GM18520 (cell line): ENCODE results near the gene OSBPL2.

ENCODE experiments used
- ATAC-seq: cut with Tn5 transposase; IDR thresholded peaks from one replicate; pipeline ENCODE4 v1.9.1; 2021; ENCODE audit not compliant: unreplicated experiment

The OSBPL2 gene

DNA sequence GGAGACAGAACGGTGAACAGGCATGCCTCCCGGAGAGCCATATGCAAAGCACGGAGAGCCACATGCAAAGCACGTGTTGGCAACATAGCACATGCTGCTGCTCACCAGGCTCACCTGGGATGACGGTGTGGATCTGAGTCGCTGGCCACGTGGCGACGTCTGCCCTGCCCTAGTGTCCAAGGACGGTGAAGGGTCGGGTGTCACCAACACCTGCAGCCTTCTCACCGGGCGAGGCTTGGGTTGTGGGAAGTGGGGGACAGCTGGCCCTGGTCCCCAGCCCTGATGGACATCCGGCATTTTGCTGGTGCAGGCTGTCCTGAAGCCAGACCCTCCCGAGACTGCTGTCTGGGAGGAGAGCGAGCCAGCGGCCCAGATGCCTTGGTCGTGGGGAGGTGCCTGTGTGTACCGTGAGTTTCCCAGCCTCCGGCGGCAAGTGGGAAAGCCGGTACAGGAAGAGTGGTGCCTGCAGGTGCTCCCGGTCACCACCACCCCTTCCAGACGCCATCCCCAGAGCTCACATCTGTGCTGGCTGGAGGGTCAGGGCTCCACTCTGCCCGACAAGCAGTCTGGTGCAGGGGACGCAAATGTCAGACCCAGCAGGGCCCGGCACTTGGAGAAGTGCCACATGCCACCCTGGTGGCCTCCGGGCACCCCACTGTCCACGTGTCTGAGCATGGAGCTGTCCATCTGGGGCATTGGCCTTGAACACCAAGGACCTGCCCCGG, 58.6 kb downstream of the OSBPL2 start:
- no peak for ATAC-seq

DNA sequence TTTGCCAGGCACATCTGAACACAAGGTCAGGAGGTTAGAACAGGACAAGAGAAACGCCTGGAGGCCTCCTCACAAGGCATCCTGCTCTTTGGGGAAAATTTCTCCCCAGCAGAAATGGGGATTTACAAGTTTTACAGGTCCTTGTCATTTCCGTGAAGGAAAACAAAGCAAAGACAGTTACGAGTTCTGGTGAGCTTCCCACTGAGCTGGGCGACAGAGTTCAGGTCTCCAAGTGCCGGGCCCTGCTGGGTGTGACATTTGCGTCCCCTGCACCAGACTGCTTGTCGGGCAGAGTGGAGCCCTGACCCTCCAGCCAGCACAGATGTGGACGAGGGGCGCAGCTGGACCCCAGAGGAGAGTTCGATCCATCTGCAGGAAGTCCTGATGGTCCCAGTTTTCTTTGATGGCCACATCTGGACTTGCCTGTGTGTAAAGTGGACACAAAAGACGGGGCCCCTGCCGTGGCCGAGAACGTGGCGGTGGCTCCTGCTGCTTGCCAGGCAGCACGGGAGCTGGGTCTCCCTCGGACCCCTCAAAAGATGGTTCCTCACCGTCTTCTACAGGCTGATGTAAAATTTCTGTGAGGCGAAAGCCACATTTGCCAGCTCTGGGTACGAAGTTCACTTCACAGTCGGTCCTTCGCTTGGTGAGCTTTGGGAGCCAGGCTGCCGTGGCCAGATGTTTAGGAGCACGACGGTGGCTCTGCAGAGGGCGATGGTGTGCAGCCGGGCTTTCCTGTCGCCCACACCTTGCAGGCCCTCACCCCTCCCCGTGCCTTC, 59.3 kb downstream of the OSBPL2 start:
- no peak for ATAC-seq

DNA sequence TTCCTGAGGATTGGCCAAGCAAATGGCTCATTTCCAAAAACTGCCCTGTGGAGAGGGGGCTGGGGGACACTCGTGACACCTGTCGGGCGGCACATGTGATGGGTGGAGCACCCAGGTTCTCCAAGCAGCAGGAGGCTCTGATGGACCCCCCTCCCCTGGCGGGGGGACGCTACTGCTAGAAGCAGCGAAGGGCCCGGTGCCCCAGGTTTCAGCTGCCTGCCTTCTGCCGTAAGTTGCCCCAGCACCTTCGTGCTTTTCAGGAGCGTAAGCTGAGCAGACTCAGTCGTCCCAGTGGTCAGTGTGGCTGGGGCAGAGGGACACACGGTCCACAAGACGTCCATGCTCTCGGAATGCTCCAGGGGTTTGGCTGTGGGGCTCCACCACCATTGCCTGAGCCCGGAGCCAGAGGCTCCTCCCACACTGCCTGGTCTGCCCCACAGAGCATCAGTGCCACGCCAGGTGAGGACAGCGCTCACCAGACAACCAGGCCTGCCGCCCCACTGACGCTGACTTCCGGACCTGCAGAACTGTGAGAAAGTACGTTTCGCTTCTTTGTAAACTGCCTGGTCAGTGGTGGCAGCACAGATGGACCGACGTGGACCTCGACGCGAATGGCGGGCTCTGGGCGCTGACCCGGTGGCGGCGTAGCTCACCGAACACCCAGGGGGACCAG, 60.4 kb downstream of the OSBPL2 start:
- ATAC-seq, result no peak

DNA sequence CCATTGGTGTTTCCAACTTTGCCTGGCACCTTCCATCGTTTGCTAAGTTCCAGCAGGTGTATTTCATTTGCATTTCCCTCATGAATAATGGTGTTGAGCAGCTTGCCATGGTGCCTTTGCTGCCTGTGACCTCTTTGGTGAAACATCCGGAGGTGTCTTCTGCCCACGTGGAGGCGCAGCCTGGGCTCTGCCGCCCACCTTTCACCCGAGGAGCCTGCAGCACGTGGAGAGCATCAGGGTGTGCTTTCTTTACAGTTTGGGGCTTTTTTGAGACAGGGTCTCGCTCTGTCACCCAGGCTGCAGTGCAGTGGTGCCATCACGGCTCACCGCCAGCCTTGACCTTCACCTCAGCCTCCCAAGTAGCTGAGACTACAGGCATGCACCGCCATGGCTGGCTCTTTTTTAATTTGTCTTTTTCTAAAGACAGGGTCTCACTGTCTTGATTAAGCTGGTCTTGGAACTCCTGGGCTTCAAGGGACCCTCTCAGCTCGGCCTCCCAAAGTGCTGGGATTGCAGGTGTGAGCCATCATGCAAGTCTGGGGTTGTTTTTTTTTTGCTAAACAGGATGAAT, 61.4 kb downstream of the OSBPL2 start:
- ATAC-seq, result no peak

DNA sequence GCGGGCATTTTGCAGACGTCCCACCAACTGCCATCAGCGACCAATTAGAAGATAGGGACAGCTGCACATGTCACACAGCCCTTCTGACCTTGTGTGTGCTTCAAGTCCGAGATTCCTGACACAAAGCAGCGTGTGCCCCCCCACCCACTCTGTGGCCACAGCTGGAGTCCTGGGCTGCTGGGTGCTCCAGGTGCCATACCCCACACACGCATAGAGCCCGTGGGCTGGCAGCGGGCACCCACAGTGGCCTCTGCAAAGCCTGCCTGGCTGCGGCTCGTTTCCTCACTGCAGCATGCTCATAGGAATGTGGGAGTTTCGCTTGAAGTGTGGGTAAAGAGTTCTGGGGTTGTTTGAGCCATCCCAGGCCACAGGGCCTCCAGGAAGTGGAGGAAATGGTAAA, 62.0 kb downstream of the OSBPL2 start:
- ATAC-seq, result no peak

DNA sequence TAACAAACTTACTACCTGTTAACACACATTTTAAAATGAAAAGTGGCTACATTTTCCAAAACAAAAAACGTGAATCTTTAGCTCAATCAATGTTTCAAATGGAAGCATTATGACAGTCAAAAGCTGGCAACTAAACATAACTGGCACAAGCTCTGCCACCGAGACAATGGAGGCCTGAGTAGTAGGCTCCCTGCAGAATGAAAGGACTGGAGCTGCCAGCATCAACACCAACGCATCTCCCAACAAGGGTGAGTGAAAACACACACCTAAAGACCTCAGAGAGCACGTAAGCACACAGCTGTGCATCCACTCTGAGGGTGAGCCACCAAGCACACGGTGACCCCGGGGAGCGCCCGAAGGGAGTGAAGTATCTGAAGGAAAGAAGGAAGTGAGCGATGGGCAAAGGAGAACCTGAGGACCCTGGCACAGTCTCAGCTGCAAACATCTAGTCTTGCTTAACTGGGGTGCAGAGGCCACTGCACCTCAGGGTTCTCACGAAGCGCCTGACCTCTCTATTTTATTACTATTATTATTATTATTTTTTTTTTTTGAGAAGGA, 62.9 kb downstream of the OSBPL2 start:
- no peak for ATAC-seq

DNA sequence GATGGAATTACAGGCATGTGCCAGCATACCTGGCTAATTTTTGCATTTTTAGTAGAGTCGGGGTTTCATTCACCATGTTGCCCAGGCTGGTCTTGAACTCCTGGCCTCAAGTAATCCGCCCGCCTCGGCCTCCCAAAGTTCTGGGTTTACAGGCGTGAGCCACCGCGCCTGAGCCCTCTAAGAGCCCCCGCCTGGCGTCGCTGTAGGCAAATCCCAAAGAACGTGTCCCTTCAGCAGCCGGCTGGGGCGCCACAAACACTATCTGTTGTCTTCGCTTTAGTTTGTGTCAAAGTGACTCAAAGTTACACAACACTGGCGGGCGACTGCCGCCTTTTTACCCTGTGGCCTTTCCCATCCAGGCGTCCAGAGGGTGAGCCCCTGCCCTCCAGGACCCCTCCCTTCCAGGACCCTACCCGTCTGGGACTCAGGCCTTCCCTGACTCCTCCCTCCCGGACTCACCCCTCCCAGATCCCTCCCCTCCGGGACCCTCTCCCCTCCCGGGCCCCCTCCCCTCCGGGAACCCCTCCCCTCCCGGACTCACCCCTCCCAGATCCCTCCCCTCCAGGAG, 63.5 kb downstream of the OSBPL2 start:
- ATAC-seq, result peak; percentile 25

DNA sequence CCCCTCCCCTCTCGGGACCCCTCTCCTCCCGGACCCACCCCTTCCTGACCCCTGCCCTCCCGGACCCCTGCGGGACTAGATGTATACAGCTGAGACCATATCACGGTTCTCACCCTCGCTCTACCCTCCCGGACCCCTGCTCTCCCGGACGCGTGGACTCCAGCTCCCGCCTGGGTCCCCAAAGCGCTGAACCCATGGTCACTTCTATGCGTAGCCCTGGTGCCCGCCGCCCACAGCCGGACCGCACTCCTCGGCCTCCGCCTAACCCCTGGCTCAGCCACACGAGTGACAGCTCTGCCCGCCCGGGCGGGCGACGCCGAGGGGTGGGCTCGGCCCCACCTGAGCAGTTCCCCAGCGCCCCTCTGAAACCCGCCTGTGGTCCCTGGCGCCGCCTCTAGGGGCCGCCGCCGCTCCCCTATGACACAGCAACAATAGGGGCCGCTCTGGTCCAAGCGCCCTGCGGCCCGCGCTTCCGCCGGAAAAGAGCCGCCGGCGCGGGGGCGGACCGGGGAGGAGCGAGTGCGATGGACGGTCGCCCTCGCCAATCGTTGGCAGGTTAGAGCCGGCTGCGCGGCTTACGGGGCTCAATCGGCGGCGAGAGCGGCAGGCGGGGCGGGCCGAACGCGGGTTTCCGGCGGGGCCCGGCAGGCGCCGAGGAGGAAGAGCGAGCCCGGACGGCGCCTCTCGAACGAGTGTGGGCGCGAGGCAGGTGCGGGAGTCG, 64.2 kb downstream of the OSBPL2 start, which contains the start of gene ADRM1:
Gene ADRM1, plus strand, starts transcription at position 657 of the 721 bp plus-strand sequence. CDS start 572 bp downstream, outside the sequence.
- peak; percentile 92 for ATAC-seq

DNA sequence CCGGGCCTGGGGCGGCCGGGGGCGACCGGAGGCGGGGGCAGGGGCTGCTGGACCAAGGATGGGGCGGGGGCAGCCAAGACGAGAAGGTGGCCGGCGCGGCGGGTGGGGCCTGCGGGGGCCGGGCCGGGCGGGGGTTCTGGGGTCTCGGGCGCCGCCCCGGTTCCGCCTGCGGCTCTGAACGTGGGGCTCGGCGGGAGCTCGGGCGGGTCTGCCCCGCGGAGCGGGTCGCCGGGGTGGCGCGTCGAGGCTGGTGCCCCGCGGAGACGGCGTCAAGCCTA, 64.7 kb downstream of the OSBPL2 start:
- no peak for ATAC-seq

DNA sequence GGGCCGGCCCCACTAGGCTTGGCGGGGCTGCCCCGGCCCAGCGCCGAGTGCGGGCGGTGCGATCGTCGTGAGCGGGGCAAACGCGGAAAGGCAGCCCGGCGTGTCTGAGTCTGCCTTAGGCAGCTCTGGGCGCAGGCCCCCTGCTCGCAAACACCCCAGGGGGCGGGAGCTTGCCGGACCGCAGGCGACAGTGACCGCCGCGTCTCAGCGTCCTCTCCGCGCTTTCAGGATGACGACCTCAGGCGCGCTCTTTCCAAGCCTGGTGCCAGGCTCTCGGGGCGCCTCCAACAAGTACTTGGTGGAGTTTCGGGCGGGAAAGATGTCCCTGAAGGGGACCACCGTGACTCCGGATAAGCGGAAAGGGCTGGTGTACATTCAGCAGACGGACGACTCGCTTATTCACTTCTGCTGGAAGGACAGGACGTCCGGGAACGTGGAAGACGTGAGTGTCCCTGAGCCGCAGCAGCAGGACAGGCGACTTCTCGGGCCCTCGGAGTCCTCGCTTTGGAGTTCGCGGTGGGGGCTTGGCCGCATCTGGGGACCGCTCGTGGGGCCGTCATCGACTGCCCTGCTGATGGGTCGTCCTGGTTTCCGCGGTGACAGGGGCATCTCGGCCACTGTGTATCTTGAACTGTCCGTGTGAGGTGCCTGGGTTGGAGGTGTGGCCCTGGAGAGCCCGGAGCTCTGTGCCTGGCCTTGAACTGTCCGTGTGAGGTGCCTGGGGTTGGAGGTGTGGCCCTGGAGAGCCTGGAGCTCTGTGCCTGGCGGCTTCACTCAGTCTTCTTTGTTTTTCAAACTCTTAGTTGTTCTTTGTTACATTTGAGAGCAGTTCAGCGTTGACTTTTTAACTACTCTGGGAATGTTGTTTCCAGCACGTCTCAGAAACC, 65.3 kb downstream of the OSBPL2 start:
- ATAC-seq, result peak; percentile 1

DNA sequence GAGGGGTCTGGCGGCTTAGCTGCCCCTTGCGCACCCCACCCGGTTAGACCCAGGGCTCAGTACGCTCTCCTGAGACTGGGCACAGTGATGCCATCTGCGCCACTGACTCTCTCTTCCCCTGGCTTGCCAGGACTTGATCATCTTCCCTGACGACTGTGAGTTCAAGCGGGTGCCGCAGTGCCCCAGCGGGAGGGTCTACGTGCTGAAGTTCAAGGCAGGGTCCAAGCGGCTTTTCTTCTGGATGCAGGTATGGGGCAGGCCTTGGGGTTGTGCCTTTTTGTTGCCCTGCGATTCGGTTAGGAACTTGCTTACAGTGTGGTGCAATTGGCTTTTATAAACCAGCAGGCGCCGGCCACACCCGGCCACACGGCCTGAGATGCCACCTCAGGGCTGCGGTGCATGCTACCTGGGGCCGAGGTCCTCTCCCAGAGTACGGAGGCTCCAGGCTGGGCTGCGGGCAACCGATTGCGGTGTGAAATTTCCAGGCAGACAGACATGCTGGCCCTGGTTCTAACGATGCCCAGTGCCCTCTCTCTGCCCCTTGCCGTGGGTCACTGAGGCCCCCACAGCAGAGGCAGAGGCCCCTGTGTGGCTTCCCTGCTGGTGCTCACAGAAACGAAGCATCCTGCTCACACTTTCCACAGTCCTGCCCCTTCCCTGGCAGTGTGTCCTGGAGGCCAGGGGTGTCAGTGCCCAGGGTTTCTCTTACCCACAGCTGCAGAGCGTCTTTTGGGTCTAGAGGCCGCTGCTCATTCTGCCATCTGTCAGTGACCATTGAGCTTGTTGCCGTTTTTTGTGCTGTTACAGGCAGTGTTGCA, 66.2 kb downstream of the OSBPL2 start:
- ATAC-seq, result no peak

DNA sequence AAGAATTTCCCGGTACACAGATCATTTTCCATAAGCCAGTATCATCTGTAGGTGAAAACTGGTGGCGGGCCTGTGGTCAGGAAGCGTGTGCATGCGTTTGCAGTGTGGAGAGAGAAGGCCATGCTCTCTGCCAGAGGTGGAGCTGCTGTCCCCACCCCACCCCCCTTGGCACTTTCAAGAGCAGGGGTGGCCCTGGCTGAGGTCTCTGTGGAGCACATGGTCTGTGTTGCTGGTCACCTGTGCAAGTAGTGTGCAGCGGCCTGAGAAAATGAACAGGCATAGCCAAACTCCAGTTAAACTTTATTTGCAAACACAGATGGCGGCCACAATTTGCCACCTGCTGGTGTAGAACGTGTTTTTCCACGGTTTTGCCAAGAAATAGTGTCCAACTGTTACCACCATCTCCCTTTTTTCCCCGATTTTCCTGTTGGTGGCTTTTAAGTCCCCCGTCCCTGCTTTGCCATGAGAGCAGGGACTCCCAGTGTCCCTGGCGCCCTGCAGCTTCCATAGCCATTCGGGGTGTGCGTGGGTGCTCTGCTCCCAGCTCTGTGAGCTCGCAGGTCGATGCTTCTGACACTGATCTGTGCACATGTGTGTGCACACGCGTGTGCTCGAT, 66.9 kb downstream of the OSBPL2 start:
- no peak for ATAC-seq

DNA sequence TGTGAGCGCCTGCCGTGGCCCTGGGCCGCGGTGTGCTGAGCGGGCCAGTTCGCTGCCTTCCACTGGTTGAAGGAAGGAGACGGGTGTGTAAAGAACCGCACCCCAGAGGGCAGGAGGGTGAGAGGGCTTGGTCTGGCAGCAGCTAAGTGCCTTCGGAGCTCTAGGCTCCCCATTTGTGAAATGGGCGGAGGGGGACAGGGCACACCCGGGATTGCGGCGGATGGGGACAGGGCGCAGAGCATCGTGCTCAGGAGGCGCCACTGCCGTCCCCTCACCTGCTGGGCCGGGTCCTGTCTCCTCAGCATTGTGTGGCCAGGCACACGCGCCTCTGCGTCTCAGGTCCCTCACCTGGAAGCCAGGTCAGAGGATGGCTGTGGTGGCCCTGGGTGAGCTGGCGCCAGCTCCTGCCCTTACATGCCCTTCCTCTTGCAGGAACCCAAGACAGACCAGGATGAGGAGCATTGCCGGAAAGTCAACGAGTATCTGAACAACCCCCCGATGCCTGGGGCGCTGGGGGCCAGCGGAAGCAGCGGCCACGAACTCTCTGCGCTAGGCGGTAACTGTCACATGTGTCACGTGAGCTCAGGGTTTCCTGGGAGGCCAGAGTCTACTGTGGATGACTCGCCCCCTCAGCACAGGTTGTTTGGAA, 67.6 kb downstream of the OSBPL2 start:
- ATAC-seq, result no peak

DNA sequence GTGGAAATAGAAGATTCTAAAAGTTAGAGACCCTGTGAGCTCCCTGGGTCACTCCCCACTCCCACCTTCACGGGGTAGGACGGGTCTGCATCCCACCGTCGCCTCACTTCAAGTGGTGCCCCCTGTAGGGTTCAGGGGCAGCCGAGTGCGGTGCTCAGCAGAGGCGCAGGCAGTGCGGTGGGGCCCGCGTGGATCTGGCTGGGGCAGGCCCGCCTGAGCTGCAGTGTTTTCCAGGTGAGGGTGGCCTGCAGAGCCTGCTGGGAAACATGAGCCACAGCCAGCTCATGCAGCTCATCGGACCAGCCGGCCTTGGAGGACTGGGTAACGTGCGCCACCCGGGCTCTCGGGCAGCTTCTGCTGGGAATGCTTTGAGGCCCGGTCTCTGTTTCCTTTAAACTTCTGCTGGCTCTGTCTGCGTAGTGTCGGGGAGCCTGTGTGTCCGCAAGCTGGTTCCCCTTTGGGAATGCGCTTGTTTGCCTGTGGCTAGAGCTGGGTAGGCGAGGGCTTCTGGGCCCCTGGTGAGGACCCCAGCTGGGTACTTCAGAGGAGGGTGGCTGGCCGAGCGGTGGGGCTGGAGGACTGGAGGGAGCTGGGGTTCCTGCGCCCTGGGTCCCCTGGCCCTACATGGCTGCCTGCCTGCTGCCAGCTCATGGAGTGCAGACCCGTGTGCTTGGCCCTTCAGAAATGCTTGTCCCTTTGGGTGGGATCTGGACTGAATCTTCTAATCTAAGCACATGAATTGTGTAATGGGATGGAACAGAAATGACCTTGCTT, 68.3 kb downstream of the OSBPL2 start:
- ATAC-seq, result no peak

DNA sequence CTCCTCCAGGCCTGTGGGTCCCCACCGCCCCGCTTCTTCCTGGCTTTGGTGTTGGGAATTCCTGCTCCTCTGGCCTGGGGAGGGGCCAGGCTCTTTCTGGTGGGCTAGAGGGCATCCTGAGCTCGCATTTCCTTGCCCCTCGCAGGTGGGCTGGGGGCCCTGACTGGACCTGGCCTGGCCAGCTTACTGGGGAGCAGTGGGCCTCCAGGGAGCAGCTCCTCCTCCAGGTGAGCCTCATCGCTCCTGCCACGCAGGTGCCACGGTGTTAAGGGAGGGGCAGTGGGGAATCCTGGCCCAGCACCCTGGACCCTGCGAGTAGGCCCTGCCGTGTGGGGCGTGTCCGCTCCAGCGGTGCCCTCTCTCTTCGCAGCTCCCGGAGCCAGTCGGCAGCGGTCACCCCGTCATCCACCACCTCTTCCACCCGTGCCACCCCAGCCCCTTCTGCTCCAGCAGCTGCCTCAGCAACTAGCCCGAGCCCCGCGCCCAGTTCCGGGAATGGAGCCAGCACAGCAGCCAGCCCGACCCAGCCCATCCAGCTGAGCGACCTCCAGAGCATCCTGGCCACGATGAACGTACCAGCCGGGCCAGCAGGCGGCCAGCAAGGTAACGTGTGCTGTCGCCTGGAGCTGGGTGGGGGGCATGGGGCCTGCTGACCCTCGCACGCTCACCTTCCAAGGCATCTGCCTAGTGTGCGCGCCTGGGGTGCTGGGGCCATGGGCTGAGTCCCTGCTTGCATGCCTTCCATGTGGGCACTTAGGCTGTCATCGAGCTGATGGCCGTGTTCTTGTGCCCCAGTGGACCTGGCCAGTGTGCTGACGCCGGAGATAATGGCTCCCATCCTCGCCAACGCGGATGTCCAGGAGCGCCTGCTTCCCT, 69.1 kb downstream of the OSBPL2 start:
- ATAC-seq, result no peak
